ENCODE results near the gene VGLL4.

- TF ChIP-seq CTCF (IDR thresholded peaks at IDR 0.05) (no peak), POLR2A (IDR thresholded peaks at IDR 0.05) (no peak)
Measured at GRCh38 chr3:11634081-11634635, 9.6 kb downstream of the VGLL4 start.

Data from prostate gland (tissue), 2 donors.